GM19240 (cell line): ENCODE data around the gene CHST1.

Experiments used
- DNase-seq: peaks from one replicate; pipeline ENCODE4 v3.0.0; 2011; ENCODE audit warnings: low spot score; ENCODE audit not compliant: insufficient read length

CHST1 gene

GRCh38 chr11:45675646-45676045, 10.2 kb upstream of the CHST1 start:
- DNase-seq, result no peak

- no peak for DNase-seq
Measured at GRCh38 chr11:45674481-45675190, 9.2 kb upstream of the CHST1 start.

- DNase-seq, result no peak
Measured at GRCh38 chr11:45673441-45673840, 8.0 kb upstream of the CHST1 start.

- no peak for DNase-seq
Measured at GRCh38 chr11:45672593-45672992, 7.2 kb upstream of the CHST1 start.

DNA sequence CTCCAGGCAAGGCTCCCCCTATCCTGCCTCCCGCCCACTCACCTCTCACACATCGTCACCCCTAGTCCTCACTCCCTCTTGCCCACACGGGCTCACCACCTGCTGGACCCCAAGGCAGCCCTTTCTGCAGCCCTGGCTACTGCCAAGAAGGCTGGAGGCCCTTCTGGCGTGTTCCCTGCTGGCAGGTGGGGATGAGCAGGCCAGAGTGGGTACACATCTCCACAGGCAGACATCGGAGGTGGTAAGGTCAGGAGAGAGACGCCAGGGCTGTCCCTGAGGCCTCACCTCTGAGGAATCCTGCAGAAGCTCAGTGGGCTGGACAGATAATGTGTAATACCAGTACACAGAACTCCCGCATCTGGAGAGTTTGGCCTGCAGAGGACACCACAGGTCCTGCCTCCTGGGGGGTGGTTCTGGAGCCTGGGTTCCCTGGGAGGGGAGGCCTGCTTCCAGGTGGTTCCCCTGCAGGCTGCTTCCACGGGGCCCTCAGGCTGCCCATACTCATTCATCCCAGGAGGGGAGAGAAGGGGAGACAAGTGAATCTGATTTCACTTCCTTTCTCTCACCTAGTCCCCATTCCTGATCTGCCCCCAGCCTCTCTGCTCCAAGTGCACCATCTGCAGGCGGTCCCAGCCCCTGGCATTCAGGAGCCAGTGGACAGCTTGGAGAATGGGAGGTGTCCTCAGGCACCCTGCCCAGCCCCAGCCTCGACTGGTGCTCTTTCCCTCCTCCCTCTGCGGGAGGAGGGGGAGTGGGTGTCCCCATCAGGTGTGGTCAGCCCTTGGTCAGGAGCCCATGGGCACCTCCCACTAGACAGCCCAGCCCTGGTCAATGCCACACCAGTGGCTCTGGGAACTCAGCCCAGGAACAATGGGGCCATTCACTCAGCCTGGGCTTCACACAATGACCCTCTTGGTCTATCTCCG, 6.1 kb upstream of the CHST1 start:
- DNase-seq, result no peak

GRCh38 chr11:45670386-45671135, 5.1 kb upstream of the CHST1 start:
- no peak for DNase-seq

- no peak for DNase-seq
Measured at GRCh38 chr11:45669956-45670355, 4.5 kb upstream of the CHST1 start.

GRCh38 chr11:45669146-45669545, 3.7 kb upstream of the CHST1 start:
- DNase-seq, result no peak

DNA sequence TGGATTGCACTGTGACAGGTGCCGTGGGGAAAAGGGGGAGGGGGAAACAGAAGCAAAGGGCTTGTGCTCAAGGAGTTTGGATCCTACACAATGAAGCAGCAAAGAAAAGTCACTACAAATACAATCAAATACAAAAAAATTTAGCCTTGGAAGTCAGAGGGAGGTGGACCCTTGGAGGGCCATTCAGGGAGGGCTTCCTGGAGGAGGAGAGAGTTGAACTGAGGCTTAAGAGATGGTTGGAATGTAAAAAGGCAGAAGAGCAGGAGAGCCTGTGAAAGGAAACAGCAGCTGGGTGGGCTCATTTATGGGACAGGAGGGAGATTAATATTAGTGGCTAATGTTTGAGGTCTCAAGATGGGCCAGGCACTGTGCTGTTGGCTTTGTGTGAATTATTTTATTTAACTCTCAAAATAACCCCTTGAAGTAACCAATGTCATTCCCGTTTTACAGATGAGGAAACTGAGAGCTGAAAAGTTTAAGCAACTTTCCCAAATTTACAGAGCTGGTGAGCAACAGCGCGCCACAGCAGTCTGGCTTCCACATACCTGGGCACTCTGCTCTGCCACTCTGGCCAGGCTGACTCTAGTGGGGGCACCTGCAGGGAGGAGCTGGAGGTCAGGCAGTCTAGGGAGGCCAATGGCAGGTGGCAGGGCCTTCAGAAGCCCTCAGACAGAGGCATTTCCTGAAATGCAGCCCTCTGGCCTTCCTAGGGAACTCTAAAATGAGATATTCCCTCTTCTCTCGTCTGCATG, 2.7 kb upstream of the CHST1 start:
- no peak for DNase-seq

DNA sequence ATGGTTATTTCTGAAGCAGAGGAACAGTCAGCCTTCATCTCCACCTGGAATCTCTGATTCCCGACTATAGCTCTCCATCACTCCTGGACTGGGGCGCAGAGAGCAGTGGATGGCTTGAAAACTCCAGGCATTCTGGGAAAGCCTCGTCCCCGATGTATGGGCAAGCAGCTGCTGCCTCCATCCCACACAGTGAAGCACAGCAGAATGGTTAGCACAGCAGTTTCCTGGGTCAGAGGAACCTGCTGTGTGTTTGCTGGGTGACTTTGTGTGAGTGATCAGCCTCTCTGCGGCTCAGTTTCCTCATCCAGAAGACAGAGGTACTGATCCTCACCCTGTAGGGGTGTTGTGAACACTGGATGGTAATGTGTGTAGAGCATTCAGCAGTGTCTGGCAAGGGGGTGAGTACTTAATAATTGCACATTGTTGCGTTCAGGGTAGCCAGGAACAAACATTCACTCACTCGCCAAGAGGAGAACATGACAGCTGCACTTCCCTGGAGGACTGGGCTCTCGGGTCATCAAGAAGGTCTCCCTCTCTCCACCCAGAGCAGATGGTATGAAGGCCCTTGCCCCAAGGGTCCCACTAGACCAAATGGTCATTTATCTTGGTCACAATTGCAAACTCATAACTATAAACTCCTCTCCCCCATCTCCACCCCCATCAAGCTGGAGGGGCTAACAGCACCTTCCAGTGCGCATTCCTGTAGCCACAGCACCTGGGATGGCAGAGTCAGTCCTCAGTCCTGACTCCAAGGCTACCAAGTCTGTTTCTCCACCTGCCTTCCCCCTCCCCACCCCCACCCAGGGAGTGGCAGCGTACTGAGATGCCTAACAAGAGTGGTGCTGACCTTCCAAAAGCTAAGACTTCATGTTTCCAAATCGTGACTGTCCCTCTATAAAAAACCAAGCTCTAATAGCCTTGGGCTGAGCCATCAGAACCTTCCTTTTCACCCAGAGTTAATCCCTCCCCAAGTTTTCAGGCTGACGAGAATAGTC, 1.5 kb upstream of the CHST1 start:
- DNase-seq, result no peak

DNA sequence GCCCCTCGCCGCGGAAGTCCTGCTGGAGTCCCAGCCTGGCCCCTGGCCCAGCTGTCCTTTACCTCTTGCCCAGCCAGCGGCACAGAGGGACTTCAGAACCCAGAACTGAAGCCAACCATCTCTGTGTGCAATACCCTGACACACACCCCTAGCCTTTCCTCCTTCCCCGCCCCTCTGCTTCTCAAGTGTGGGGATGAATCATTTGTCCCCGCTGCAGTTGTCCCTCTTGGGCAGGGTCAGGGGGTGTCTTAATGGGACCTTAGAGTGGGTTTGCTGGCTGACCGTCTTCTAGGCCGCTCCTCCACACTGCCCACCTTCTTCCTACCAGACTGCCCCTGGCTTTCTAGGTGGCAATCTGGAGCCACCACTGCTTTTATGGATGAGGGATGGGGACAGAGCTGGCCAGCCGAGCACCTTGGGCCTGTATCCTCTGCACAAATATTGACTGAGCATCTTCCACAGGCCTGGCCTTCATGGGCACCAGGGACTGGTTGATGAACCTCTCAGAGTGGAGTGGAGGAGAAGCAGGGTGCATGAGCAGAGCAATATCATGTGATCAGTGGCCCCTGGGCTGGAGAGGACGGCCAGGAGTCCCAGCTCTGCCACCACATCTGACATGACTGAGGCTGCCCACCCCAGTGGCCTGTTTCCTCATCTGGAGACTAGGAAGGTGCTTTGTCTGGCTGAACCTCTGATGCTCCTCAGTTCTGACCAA, 668 bp upstream of the CHST1 start:
- DNase-seq, result no peak

DNA sequence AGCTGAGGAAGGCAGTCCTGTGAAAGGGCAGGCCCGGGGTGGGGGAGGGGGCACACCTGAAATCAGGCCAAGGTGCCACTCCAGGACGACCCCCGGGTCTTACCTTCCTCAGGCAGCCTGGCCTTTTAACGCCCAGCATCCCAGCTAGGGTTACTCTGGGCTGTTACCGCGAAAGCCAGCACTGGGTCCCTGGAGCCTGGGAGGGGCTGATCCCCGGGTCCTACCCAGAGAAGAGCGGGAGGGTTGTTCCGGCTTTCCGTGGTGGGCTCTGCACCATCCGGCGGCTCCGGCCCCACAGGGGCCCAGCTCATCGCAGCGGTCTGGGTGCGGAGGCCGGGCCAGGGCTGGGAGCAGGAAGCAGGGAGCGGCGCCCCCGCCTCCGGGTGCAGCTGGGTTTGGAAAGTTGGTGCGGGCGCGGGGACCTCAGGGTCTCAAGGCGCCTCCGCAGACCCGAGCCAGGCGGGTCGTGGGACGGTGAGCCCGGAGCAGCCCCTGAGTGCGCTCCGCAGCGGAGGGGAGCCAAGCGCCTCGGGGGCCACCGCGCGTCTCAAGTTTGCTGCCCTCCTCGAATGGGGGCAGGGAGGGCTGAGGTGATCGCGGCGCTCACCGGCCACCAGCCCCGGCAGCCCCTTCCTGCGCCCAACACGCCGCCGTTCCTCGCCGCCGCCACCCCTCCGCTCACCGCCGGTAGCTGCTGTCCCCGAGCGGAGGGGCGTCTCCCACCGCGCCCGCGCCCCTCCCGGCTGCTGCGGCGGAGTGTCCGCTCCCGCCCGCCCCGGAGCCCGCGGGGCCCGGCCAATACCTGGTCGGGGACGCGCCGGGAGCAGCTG, 831 bp downstream of the CHST1 start:
- no peak for DNase-seq

DNA sequence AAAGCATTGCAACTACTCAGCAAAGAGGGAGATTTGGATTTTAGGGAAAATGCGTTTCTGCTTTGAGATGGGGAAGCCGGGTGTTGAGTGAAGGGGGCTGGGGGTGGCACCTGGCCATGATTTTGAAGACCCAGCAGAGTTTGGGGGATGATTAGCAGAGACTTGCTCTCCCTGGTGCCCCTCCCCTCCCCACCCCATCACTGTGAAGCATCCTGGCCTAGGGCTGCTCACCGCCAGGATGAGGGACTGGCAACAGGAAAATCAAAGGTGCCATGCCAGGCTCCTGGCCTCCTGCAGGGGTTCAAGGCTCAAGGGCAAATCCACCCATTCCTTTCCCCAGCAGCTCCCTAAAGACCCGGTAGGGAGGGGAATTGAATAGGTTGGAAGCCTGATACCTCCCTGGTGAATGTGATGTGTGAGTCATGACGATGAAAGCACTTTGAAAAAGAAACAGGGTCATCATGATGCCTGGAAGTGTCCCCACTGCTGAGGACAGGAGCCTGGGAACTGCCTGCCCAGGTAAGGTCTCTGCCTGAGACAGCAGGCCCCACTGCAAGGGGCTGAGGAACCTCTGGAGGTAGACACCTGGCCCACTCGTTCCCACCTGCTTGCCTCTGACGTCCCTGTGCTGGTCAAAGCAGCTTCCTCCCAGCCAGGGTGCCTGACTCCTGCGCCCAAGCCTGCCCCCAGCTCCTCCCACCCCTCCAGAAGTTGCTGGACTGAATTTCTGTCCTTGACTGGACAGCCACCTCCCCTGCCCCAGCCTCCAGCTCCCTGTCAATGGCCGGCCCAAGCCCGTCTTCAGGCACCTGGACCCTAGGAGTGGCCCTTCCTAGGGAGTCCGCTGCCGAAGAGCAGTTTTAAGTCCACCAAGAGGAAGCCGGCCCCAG, 1.7 kb downstream of the CHST1 start:
- DNase-seq, result no peak

- no peak for DNase-seq
Measured at GRCh38 chr11:45662665-45663485, 2.5 kb downstream of the CHST1 start.

DNA sequence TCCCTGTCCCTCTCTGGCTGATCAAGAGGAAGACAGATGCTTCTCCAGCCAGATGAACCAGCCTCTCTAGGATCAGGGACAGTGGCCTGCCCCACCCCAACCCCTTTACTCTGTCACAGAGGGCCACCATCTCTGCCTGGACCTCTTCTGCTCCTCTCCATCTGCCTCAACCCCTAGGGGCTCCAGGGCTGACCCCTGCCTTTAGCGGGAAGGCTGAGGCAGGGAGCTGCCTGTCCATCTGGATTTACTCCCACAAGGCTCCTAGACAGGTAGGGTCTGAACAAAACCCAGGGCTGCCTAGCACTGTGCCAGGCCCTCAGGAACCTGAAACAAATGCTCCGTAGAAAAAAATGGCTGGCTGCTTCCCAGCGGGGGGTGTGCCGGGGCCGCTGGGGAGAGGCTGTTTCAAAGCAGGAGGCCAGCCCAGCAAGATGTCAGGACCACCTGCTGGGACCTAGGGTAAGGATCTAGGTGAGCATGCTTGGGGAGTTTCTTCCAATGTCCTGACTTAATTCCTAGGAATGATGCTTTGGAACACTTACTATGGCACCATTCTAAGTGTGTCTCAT, 3.2 kb downstream of the CHST1 start:
- no peak for DNase-seq

DNA sequence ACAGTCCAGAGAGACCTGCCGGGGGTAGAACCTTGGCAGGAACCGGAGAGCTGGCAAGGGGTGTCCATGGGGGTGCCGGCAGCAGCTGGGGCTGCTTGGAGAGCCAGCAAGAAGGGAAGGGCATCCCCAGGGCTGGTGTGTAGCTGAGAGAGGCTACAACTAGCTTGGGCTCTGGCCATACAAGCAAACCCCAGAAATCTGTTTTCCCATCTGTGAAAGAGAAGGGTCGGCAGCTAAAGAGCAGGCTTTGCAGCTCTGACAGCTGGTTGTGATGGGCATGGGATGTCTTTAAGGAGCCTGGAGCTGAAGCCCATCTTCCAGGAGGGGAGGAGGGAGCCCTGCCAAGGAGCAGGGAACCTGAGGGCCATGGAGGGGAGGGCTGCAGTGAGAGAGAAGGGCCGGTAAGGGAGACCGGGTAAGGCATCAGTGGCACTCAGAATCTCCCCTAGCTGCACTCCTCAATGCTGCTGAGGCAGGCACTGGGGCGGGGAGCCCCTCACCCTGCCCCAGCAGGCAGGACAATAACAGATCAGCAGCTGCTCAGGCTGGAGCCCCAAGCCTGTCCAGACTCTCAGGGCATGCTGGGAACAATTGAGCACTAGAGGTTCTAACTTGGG, 3.9 kb downstream of the CHST1 start:
- DNase-seq, result no peak
